Liver (tissue), 9 donors: Measurements from ENCODE around the gene RPL35. TPM values are rescaled to one million over a fixed set of nuclear protein-coding genes. Genes with fewer than 3 reads are reported as not detected.

ENCODE experiments used
- DNase-seq: peaks from one replicate; pipeline ENCODE4 v3.0.0-alpha.2; 2017; ENCODE audit warnings: low spot score
- H3K27ac ChIP-seq, 2 donors: one replicate each; pipeline ENCODE4 v1.7.0; 2013; ENCODE audit warnings: inconsistent platforms in 2 of 2, low read length in 2 of 2, control low read depth in 1 of 2, low read depth in 1 of 2, mild to moderate bottlenecking in 1 of 2
- H3K27me3 ChIP-seq, 4 donors: one replicate each; pipeline versions ENCODE4 v1.6.1 to v1.7.0; 2013; ENCODE audit warnings: low read length in 3 of 4, inconsistent platforms in 1 of 4, mild to moderate bottlenecking in 1 of 4, moderate library complexity in 1 of 4; ENCODE audit not compliant: control insufficient read depth in 4 of 4, insufficient read depth in 4 of 4
- H3K36me3 ChIP-seq, 4 donors: one replicate each; pipeline versions ENCODE4 v1.6.1 to v1.7.0; 2013; ENCODE audit warnings: low read length in 3 of 4, mild to moderate bottlenecking in 3 of 4, low read depth in 1 of 4, moderate library complexity in 1 of 4; ENCODE audit not compliant: control insufficient read depth in 4 of 4, insufficient read depth in 3 of 4
- H3K4me1 ChIP-seq, 4 donors: one replicate each; pipeline versions ENCODE4 v1.6.1 to v1.7.0; 2013; ENCODE audit warnings: low read length in 3 of 4, mild to moderate bottlenecking in 3 of 4, moderate library complexity in 1 of 4; ENCODE audit not compliant: control insufficient read depth in 4 of 4, insufficient read depth in 4 of 4
- H3K4me3 ChIP-seq, 3 donors: one replicate each; pipeline versions ENCODE4 v1.6.1 to v1.7.0; 2013; ENCODE audit warnings: low read length in 3 of 3, control low read depth in 1 of 3, low read depth in 1 of 3, mild to moderate bottlenecking in 1 of 3
- H3K9ac ChIP-seq, 2 donors: one replicate each; pipeline ENCODE4 v1.7.0; 2013; ENCODE audit warnings: low read length in 2 of 2, mild to moderate bottlenecking in 2 of 2, moderate library complexity in 2 of 2, control low read depth in 1 of 2, low read depth in 1 of 2
- H3K9me3 ChIP-seq, 4 donors: one replicate each; pipeline versions ENCODE4 v1.6.1 to v1.7.0; 2013; ENCODE audit warnings: low read length in 3 of 4; ENCODE audit not compliant: control insufficient read depth in 4 of 4
- CTCF ChIP-seq: fragments of 150-350 bp; IDR thresholded peaks from 2 replicates; pipeline ENCODE4 v1.5.1; 2017; ENCODE audit warnings: improper control_type of control experiment, low read depth, low read length; ENCODE audit not compliant: missing input control
- EGR1 ChIP-seq, 2 donors: IDR thresholded peaks; 2 replicates each; pipeline ENCODE4 v1.6.1; 2016 to 2018; ENCODE audit warnings: antibody characterized with exemption in 2 of 2, low read depth in 2 of 2
- FOXA1 ChIP-seq: IDR thresholded peaks from 2 replicates; pipeline ENCODE4 v1.6.1; 2016; ENCODE audit warnings: antibody characterized with exemption
- FOXA2 ChIP-seq: IDR thresholded peaks from 2 replicates; pipeline ENCODE4 v1.6.1; 2016; ENCODE audit warnings: antibody characterized with exemption
- GABPA ChIP-seq, 2 donors: IDR thresholded peaks in 1 of 2; conservative IDR thresholded peaks in 1 of 2; 2 replicates each; pipeline ENCODE4 v1.6.1; 2016; ENCODE audit warnings: antibody characterized with exemption in 2 of 2, mild to moderate bottlenecking in 1 of 2, moderate library complexity in 1 of 2
- HNF4A ChIP-seq, 2 donors: conservative IDR thresholded peaks; 2 replicates each; pipeline ENCODE4 v1.6.1; 2016; ENCODE audit warnings: antibody characterized with exemption in 2 of 2, mild to moderate bottlenecking in 2 of 2
- HNF4G ChIP-seq: IDR thresholded peaks from 2 replicates; pipeline ENCODE4 v1.6.1; 2016; ENCODE audit warnings: antibody characterized with exemption
- JUND ChIP-seq, 2 donors: IDR thresholded peaks; 2 replicates each; pipeline ENCODE4 v1.6.1; 2016; ENCODE audit warnings: antibody characterized with exemption in 2 of 2
- MAX ChIP-seq: IDR thresholded peaks from 2 replicates; pipeline ENCODE4 v1.6.1; 2016; ENCODE audit warnings: antibody characterized with exemption
- NR2F2 ChIP-seq: IDR thresholded peaks from 2 replicates; pipeline ENCODE4 v1.6.1; 2016; ENCODE audit warnings: antibody characterized with exemption
- RAD21 ChIP-seq, 2 donors: IDR thresholded peaks; 2 replicates each; pipeline ENCODE4 v1.6.1; 2016; ENCODE audit warnings: antibody characterized with exemption in 2 of 2, mild to moderate bottlenecking in 2 of 2
- REST ChIP-seq: IDR thresholded peaks from 2 replicates; pipeline ENCODE4 v1.6.1; 2016; ENCODE audit warnings: antibody characterized with exemption, mild to moderate bottlenecking
- RXRA ChIP-seq, 2 donors: IDR thresholded peaks; 2 replicates each; pipeline ENCODE4 v1.6.1; 2017 to 2018; ENCODE audit warnings: antibody characterized with exemption in 2 of 2, mild to moderate bottlenecking in 1 of 2
- SP1 ChIP-seq: IDR thresholded peaks from 2 replicates; pipeline ENCODE4 v1.6.1; 2018; ENCODE audit warnings: antibody characterized with exemption, mild to moderate bottlenecking
- TAF1 ChIP-seq: conservative IDR thresholded peaks from 2 replicates; pipeline ENCODE4 v1.6.1; 2016; ENCODE audit warnings: antibody characterized with exemption, mild to moderate bottlenecking
- YY1 ChIP-seq: IDR thresholded peaks from 2 replicates; pipeline ENCODE4 v1.6.1; 2016; ENCODE audit warnings: antibody characterized with exemption, mild to moderate bottlenecking
- ZBTB33 ChIP-seq: IDR thresholded peaks from 2 replicates; pipeline ENCODE4 v1.6.1; 2016; ENCODE audit warnings: antibody characterized with exemption
- WGBS: extraction: QIAGEN DNeasy Blood & Tissue Kit; methylation state at CpG from one replicate; pipeline ENCODE4 v1.1.7; 2013; 5-methylcytosine and 5-hydroxymethylcytosine counted together
- polyA plus RNA-seq, 2 donors: library from polyadenylated mRNA; stranded (reverse) in 1 of 2; unstranded in 1 of 2; fragments of 200-250 nt in 1 of 2; fragments of >200 nt in 1 of 2; fragmentation: Nextera tagmentation in 1 of 2; extraction: Ambion mirVana in 1 of 2; gene quantifications; one replicate each; pipeline versions ENCODE4 v1.2.1 to v1.2.3, GENCODE V29; 2013 to 2015
- total RNA-seq, 2 donors: library from RNA; depleted of rRNA; stranded (reverse); fragments of >200 nt; gene quantifications; one replicate each; pipeline ENCODE4 v1.2.3, GENCODE V29; 2014
- donor health status: healthy.
- donor health status: healthy.
- donor health status: healthy.
- donor health status: healthy.
- donor health status: healthy.

Gene RPL35
- total and polyA plus RNA-seq, 4 donors = 623 to 1,101 (median 703) TPM

- no peak for TF ChIP-seq CTCF
- TF ChIP-seq NR2F2 = no peak
- TF ChIP-seq GABPA (IDR thresholded peaks at IDR 0.05 in 1 of 2, conservative IDR thresholded peaks at IDR 0.05 in 1 of 2) = no peak
- TF ChIP-seq REST = no peak
- no peak for TF ChIP-seq HNF4A (conservative IDR thresholded peaks at IDR 0.05)
- TF ChIP-seq EGR1 (IDR thresholded peaks at IDR 0.05; ENCODE audit: low read depth in 2 of 2) = no peak
- no peak for TF ChIP-seq SP1
- no peak for TF ChIP-seq TAF1
- TF ChIP-seq YY1 = no peak
- no peak for TF ChIP-seq ZBTB33
- TF ChIP-seq FOXA1 = no peak
- H3K36me3 ChIP-seq = peaks cover 8 to 38% (median 30%) of the 10 kb centered on the region in 4 donors
- H3K9ac ChIP-seq = no peak overlapping the region
- H3K4me1 ChIP-seq = no peaks in the 10 kb centered on the region
- no peaks in the 10 kb centered on the region for H3K27me3 ChIP-seq
- no peak overlapping the region for H3K27ac ChIP-seq
- H3K9me3 ChIP-seq = no peaks in the 10 kb centered on the region
- 78% methylated on average over 1 of the region's 1 CpG for WGBS
- no peak overlapping the region for H3K4me3 ChIP-seq
- no peak for DNase-seq
Measured at GRCh38 chr9:124906966-124907365, 45.2 kb upstream of the RPL35 start.

GRCh38 chr9:124899845-124900244 is 38.1 kb upstream of the RPL35 start:
- WGBS = 96% methylated on average over 9 of the region's 9 CpGs
- no peak overlapping the region for H3K27ac ChIP-seq
- no peaks in the 10 kb centered on the region for H3K9me3 ChIP-seq
- peaks cover 11 to 36% (median 24%) of the 10 kb centered on the region in 4 donors for H3K36me3 ChIP-seq
- H3K4me3 ChIP-seq = no peak overlapping the region
- H3K27me3 ChIP-seq = no peaks in the 10 kb centered on the region
- no peak for DNase-seq
- H3K4me1 ChIP-seq = no peaks in the 10 kb centered on the region
- no peak overlapping the region for H3K9ac ChIP-seq
- TF ChIP-seq FOXA1 (no peak), JUND (IDR thresholded peaks at IDR 0.05) (no peak), RAD21 (IDR thresholded peaks at IDR 0.05) (no peak), ZBTB33 (no peak), FOXA2 (no peak), HNF4G (no peak), MAX (no peak), NR2F2 (no peak), SP1 (no peak), TAF1 (no peak), REST (no peak), RXRA (IDR thresholded peaks at IDR 0.05) (no peak), CTCF (no peak)
